HL-60 (cell line): Measurements from ENCODE around the gene TUT7.

Experiments used
- DNase-seq, 2 experiments: peaks; one replicate each; pipeline ENCODE4 v3.0.0-alpha.2; 2010 to 2020; ENCODE audit warnings: low read depth in 1 of 2, low spot score in 1 of 2
- H3K27ac ChIP-seq: fragments of 250-450 bp; sonication (Bioruptor Pico); replicated peaks from 2 replicates; pipeline ENCODE4 v1.5.1; 2020; ENCODE audit warnings: mild to moderate bottlenecking, moderate library complexity
- H3K27me3 ChIP-seq: fragments of 250-450 bp; sonication (Bioruptor Pico); 2 replicates; pipeline ENCODE4 v1.5.1; 2021; ENCODE audit warnings: mild to moderate bottlenecking, moderate library complexity; ENCODE audit not compliant: insufficient read depth, poor library complexity, severe bottlenecking
- H3K4me3 ChIP-seq: replicated peaks from 2 replicates; pipeline ENCODE4 v1.5.1; 2011; ENCODE audit warnings: mild to moderate bottlenecking, control low read depth, low read length; ENCODE audit not compliant: insufficient read depth
- GABPA ChIP-seq: IDR thresholded peaks from 2 replicates; pipeline ENCODE4 v1.6.1; 2012; ENCODE audit warnings: low read depth
- POLR2AphosphoS5 ChIP-seq: IDR thresholded peaks from 2 replicates; pipeline ENCODE4 v1.6.1; 2012; ENCODE audit warnings: low read depth
- SPI1 ChIP-seq: IDR thresholded peaks from 2 replicates; pipeline ENCODE4 v1.6.1; 2012; ENCODE audit warnings: low read depth, mild to moderate bottlenecking, borderline replicate concordance
- TF ChIP-seq, protein P1 (sequence below): IDR thresholded peaks from one replicate; pipeline ENCODE4 v1.5.1; 2011; ENCODE audit warnings: low read length, control low read depth, inconsistent platforms; ENCODE audit not compliant: insufficient read depth
- TF ChIP-seq, protein P2 (sequence below): IDR thresholded peaks from 2 replicates; pipeline ENCODE4 v1.6.1; 2012; ENCODE audit warnings: low read depth; ENCODE audit not compliant: insufficient replicate concordance

The TUT7 gene

DNA sequence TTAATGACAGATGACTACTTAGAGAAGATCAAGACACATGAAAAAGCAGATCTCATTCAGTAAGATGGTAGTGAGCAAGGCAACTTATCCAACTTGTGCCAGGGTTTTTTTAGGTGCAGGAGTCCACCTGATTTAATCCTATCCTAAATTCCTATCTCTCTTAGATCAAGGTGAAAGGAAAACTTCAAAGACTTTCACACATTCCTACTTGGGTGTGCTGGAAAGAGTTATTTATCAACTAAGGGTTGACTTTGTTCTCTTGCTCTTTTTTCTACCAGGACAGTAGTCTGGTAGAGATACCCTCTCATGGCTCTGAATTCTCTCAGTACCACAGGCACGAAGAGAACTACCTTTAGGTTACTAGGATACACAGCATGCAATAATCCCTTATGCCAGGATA lies 18.2 kb downstream of the TUT7 start:
- DNase-seq = no peak
- Histone ChIP-seq H3K4me3 (no peak overlapping the region), H3K27me3 (no peaks in the 10 kb centered on the region), H3K27ac (no peak overlapping the region)
- TF ChIP-seq SPI1 (no peak), GABPA (no peak), POLR2AphosphoS5 (no peak)
- TF ChIP-seq, protein P1, sequence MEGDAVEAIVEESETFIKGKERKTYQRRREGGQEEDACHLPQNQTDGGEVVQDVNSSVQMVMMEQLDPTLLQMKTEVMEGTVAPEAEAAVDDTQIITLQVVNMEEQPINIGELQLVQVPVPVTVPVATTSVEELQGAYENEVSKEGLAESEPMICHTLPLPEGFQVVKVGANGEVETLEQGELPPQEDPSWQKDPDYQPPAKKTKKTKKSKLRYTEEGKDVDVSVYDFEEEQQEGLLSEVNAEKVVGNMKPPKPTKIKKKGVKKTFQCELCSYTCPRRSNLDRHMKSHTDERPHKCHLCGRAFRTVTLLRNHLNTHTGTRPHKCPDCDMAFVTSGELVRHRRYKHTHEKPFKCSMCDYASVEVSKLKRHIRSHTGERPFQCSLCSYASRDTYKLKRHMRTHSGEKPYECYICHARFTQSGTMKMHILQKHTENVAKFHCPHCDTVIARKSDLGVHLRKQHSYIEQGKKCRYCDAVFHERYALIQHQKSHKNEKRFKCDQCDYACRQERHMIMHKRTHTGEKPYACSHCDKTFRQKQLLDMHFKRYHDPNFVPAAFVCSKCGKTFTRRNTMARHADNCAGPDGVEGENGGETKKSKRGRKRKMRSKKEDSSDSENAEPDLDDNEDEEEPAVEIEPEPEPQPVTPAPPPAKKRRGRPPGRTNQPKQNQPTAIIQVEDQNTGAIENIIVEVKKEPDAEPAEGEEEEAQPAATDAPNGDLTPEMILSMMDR = no peak
- TF ChIP-seq, protein P2, sequence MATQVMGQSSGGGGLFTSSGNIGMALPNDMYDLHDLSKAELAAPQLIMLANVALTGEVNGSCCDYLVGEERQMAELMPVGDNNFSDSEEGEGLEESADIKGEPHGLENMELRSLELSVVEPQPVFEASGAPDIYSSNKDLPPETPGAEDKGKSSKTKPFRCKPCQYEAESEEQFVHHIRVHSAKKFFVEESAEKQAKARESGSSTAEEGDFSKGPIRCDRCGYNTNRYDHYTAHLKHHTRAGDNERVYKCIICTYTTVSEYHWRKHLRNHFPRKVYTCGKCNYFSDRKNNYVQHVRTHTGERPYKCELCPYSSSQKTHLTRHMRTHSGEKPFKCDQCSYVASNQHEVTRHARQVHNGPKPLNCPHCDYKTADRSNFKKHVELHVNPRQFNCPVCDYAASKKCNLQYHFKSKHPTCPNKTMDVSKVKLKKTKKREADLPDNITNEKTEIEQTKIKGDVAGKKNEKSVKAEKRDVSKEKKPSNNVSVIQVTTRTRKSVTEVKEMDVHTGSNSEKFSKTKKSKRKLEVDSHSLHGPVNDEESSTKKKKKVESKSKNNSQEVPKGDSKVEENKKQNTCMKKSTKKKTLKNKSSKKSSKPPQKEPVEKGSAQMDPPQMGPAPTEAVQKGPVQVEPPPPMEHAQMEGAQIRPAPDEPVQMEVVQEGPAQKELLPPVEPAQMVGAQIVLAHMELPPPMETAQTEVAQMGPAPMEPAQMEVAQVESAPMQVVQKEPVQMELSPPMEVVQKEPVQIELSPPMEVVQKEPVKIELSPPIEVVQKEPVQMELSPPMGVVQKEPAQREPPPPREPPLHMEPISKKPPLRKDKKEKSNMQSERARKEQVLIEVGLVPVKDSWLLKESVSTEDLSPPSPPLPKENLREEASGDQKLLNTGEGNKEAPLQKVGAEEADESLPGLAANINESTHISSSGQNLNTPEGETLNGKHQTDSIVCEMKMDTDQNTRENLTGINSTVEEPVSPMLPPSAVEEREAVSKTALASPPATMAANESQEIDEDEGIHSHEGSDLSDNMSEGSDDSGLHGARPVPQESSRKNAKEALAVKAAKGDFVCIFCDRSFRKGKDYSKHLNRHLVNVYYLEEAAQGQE = no peak

DNA sequence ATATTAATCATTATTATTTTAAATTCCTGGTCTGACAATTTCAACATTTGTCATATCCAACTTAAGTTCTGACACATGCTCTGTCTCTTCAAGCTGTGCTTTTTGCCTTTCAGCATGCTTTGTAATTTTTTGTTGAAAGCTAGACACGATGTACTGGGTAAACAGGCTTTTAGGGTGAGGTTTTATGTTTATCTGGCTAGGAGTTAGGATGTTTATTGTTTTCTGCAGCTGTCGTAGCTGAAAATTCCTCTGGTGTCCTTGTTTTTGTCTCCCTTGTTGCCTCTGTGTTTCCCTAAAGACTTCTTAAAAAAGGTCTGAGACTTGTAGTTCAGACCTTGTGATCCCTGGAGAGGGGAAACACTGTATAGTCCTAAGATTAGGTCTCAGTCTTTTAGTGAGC lies 20.6 kb downstream of the TUT7 start:
- H3K27ac ChIP-seq = no peak overlapping the region
- DNase-seq = no peak
- H3K27me3 ChIP-seq = no peaks in the 10 kb centered on the region
- TF ChIP-seq POLR2AphosphoS5 = no peak
- TF ChIP-seq, protein P1 = no peak
- TF ChIP-seq SPI1 = no peak
- H3K4me3 ChIP-seq = no peak overlapping the region

DNA sequence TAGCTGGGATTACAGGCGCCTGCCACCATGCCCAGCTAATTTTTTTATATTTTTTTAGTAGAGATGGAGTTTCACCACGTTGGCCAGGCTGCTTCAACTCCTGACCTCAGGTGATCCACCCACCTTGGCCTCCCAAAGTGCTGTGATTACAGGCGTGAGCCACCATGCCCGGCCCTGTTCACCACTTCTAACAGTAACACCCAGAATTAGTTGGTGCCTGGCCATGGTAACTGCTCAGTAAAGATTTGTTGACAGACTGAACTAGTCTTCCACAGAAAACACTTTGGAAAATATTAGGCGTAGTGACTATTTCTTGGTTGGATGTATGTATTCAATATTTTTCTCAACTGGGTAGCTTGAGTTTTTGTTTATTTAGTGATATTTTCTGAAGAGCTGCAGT lies 24.0 kb downstream of the TUT7 start:
- Histone ChIP-seq H3K27ac (no peak overlapping the region), H3K4me3 (no peak overlapping the region), H3K27me3 (no peaks in the 10 kb centered on the region)
- TF ChIP-seq, protein P2 = no peak
- TF ChIP-seq, protein P1 = no peak
- TF ChIP-seq SPI1 (no peak), POLR2AphosphoS5 (no peak), GABPA (no peak)
- no peak for DNase-seq

DNA sequence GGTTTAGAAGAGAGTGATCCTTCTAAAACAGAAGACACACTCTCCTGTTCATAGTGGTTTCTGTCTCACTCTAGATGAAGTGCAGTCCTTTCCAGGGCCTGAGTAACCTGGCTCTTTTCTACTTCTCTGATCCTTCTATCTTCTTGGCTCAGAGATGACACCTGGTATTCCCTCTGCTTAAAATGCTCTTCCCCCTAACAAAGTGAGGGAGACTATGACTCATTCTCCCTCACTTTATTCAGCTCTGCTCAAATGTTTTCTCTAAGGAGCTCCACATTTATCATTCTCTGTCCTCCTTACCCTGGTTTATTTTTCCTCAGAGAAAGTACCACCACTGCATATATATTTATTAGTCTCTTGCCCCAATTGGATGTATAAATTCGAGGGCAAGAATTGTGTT lies 24.6 kb downstream of the TUT7 start:
- H3K4me3 ChIP-seq = no peak overlapping the region
- H3K27me3 ChIP-seq = no peaks in the 10 kb centered on the region
- H3K27ac ChIP-seq = no peak overlapping the region
- no peak for DNase-seq
- TF ChIP-seq, protein P1 = no peak
- TF ChIP-seq SPI1 (no peak), GABPA (no peak), POLR2AphosphoS5 (no peak)
- TF ChIP-seq, protein P2 = no peak
